ENCODE data around the gene BTF3. TPM values are rescaled to one million over a fixed set of nuclear protein-coding genes. Genes with fewer than 3 reads are reported as not detected.
"Not testable (repeated sequence)": the region's sequence is repeated elsewhere in the genome, so short reads cannot be mapped to it uniquely, and the experiment has no call there.

Gene BTF3
- total RNA-seq, 1 donor from 2014 or later, result 388 TPM

DNA sequence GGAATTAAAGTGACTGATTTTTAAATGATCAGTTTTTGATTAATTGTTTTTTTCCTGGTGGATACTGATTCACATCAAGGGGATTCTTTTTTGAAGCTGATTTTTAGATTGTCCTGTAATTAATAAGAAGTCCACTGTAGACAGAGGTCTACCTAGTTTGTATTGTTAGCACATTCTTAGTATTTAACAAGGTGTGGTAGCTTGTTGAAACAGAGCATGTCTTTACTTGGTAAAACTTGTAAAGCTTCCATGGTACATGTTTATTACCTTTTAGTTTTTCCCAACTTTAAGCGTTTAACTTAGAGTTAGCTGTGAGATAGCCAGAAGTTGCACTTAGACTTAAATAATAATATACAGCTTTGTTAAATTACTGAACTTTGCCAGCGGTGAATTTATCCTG lies 1.5 kb downstream of the BTF3 start:
- TF ChIP-seq, protein P1, sequence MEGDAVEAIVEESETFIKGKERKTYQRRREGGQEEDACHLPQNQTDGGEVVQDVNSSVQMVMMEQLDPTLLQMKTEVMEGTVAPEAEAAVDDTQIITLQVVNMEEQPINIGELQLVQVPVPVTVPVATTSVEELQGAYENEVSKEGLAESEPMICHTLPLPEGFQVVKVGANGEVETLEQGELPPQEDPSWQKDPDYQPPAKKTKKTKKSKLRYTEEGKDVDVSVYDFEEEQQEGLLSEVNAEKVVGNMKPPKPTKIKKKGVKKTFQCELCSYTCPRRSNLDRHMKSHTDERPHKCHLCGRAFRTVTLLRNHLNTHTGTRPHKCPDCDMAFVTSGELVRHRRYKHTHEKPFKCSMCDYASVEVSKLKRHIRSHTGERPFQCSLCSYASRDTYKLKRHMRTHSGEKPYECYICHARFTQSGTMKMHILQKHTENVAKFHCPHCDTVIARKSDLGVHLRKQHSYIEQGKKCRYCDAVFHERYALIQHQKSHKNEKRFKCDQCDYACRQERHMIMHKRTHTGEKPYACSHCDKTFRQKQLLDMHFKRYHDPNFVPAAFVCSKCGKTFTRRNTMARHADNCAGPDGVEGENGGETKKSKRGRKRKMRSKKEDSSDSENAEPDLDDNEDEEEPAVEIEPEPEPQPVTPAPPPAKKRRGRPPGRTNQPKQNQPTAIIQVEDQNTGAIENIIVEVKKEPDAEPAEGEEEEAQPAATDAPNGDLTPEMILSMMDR (IDR thresholded peaks at IDR 0.05), result no peak
- intact Hi-C loops (cut with DNase I), result no loop called here
- ATAC-seq, result no peak
- peaks cover 25% of the 10 kb centered on the region for H3K4me1 ChIP-seq
- peaks cover 35% of the 10 kb centered on the region for H3K36me3 ChIP-seq
- no peaks in the 10 kb centered on the region for H3K9me3 ChIP-seq
- DNase-seq, result no peak
- peak overlapping the region; percentile 82 for H3K4me3 ChIP-seq
- no peak overlapping the region for H3K27ac ChIP-seq
- H3K27me3 ChIP-seq (ENCODE audit: low read depth), result no peaks in the 10 kb centered on the region

DNA sequence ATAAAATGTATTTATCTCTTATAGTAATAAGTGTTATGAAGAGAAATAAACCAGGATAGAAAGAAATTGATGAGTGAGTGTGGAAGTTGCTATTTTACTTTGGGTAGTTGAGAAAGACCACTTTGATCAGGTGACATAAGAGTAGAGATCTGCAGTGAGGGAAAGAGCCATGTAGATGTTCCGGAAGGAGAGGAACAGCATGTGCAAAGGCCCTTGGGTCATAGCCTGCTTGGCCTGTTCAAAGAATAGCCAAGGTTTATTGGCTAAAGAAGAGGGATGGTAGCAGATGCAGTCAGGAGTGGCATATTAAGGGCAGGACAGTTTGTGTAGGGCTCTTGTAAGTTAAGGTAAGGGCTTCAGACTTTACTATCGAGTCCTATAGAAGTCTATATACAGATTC lies 3.2 kb downstream of the BTF3 start:
- no peak overlapping the region for H3K4me3 ChIP-seq
- intact Hi-C loops (cut with DNase I), result no loop called here
- ATAC-seq (no peak), DNase-seq (no peak)
- peaks cover 52% of the 10 kb centered on the region for H3K36me3 ChIP-seq
- TF ChIP-seq, protein P1 (IDR thresholded peaks at IDR 0.05), result no peak
- H3K27ac ChIP-seq, result no peak overlapping the region
- H3K27me3 ChIP-seq (ENCODE audit: low read depth), result no peaks in the 10 kb centered on the region
- H3K4me1 ChIP-seq, result peaks cover 27% of the 10 kb centered on the region
- H3K9me3 ChIP-seq, result no peaks in the 10 kb centered on the region

DNA sequence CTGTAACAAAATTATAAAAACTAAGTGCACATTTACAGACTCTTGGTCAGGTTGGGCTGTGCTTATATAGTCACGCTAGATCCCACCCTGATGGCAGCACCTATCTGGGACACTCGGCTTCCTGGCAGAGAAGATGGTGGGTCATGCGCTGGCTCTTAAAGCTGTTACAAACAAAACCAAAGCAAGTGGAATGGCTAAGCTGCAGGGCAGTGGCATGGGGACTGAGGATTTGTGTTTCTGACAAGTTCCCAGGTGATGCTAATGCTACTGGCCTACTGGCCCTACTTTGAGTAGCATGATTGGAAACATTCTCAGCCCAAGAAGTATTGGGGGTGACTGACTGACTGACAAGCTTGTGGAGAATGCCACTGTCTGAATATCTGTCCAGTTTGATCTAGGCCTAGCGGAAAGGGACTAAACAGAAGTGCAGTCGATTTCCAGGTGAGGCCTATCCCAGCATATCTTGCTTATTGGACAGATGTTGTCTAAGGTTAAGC lies 8.3 kb downstream of the BTF3 start:
- H3K36me3 ChIP-seq, result peaks cover 54% of the 10 kb centered on the region
- H3K27ac ChIP-seq, result peak overlapping the region; percentile 67
- peaks cover 15% of the 10 kb centered on the region for H3K4me1 ChIP-seq
- intact Hi-C loops (cut with DNase I), result no loop called here
- TF ChIP-seq, protein P1 (IDR thresholded peaks at IDR 0.05), result no peak
- DNase-seq (no peak), ATAC-seq (no peak)
- no peak overlapping the region for H3K4me3 ChIP-seq
- H3K9me3 ChIP-seq, result no peaks in the 10 kb centered on the region
- no peaks in the 10 kb centered on the region for H3K27me3 ChIP-seq (ENCODE audit: low read depth)

DNA sequence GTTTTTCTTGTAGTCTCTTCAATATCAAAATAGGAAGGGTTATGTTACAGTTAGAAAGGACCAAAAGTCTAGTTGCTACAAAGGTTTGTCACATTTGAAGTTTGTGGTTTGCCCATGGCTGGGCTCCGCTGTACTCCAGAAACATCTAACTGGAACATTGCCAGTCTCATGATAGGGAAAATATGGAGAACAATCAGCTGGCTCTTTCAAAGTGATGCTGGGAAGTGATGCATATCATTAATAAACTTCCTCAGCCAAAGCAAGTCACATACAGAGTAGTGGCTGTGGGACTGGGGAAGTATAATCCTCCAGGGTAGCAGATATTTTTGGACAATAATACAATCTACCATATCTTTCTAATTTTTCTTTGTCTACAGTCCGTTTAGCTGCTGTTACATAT lies 8.8 kb downstream of the BTF3 start:
- intact Hi-C loops (cut with DNase I), result no loop called here
- Histone ChIP-seq H3K27me3 (ENCODE audit: low read depth) (no peaks in the 10 kb centered on the region), H3K9me3 (no peaks in the 10 kb centered on the region), H3K4me3 (no peak overlapping the region), H3K36me3 (peaks cover 48% of the 10 kb centered on the region), H3K27ac (peak overlapping the region; percentile 67), H3K4me1 (peaks cover 15% of the 10 kb centered on the region)
- no peak for DNase-seq
- ATAC-seq, result peak in 1 of 2 donors; percentile 31
- TF ChIP-seq, protein P1 (IDR thresholded peaks at IDR 0.05), result no peak

DNA sequence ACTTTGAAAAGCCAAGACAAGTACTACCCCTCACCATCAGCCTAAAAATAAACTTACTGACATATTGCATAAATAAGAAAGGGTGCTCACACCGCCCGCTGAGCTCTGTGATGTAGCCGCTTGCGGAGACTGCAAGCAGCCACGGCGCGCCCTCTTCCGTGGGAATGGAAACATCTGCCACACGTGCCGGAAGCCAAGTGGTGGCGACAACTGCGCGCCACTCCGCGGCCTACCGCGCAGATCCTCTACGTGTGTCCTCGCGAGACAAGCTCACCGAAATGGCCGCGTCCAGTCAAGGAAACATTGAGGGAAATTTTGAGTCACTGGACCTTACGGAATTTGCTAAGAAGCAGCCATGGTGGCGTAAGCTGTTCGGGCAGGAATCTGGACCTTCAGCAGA lies 10.3 kb downstream of the BTF3 start:
- H3K4me3 ChIP-seq; H3K27me3 ChIP-seq (ENCODE audit: low read depth); intact Hi-C loops (cut with DNase I); H3K9me3 ChIP-seq; DNase-seq; H3K27ac ChIP-seq: not testable (repeated sequence)
- ATAC-seq, result peak; percentile 33 to 51
- peaks cover 15% of the 10 kb centered on the region for H3K4me1 ChIP-seq
- peaks cover 34% of the 10 kb centered on the region for H3K36me3 ChIP-seq

DNA sequence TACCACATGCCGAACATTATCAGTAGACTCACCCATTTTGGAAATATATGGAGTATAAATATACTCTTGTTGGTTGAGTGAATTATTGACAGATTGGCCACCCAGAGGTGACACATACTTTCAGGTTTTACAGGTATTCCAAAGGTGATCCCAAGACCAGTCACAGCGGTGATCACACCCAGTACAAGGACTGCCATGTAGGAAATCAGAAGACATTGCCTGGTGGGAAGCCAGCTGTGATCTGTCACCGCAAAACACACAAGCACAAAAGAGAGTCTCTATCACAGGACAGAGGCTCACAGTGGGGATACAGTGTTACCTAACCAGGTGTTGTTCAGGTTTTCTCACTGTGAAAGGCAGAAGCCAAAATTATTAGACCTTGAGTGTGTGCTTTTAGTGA lies 15.8 kb downstream of the BTF3 start:
- Histone ChIP-seq H3K4me1 (no peaks in the 10 kb centered on the region), H3K27me3 (ENCODE audit: low read depth) (no peaks in the 10 kb centered on the region), H3K4me3 (no peak overlapping the region), H3K27ac (no peak overlapping the region), H3K36me3 (no peaks in the 10 kb centered on the region), H3K9me3 (no peaks in the 10 kb centered on the region)
- ATAC-seq, result no peak
- TF ChIP-seq, protein P1 (IDR thresholded peaks at IDR 0.05), result no peak
- DNase-seq, result no peak
- intact Hi-C loops (cut with DNase I), result no loop called here
